Stimulated activated CD4-positive, alpha-beta T cell treated with anti-CD3 and anti-CD28 coated beads, Interleukin-1b, Interleukin-23, amount 100 ng/mL, for 24 hours (primary cell): ENCODE data around the gene ALX4.

ENCODE experiments used
- DNase-seq, 4 experiments: peaks; one replicate each; pipeline ENCODE4 v3.0.0-alpha.2; 2020; ENCODE audit warnings: low read depth in 4 of 4, low spot score in 1 of 4

Gene ALX4

GRCh38 chr11:44316659-44317240 is 6.8 kb upstream of the ALX4 start:
- no peak for DNase-seq

- no peak for DNase-seq
Observed at GRCh38 chr11:44315947-44316658, 6.2 kb upstream of the ALX4 start.

GRCh38 chr11:44314733-44315132 is 4.8 kb upstream of the ALX4 start:
- DNase-seq, result no peak

- no peak for DNase-seq
Observed at GRCh38 chr11:44313761-44314489, 4.0 kb upstream of the ALX4 start.

GRCh38 chr11:44312876-44313275 is 2.9 kb upstream of the ALX4 start:
- DNase-seq, result no peak

- no peak for DNase-seq
Observed at GRCh38 chr11:44311339-44312261, 1.7 kb upstream of the ALX4 start.

- DNase-seq, result no peak
Observed at GRCh38 chr11:44310463-44311272, 729 bp upstream of the ALX4 start.

GRCh38 chr11:44310206-44310462 is 195 bp upstream of the ALX4 start:
- DNase-seq, result no peak

GRCh38 chr11:44308923-44309477 is 939 bp downstream of the ALX4 start:
- no peak for DNase-seq

GRCh38 chr11:44308256-44308922 is 1.6 kb downstream of the ALX4 start:
- no peak for DNase-seq

- no peak for DNase-seq
Observed at GRCh38 chr11:44307340-44308099, 2.4 kb downstream of the ALX4 start.

- no peak for DNase-seq
Observed at GRCh38 chr11:44306918-44307244, 3.1 kb downstream of the ALX4 start.

- no peak for DNase-seq
Observed at GRCh38 chr11:44306052-44306917, 3.7 kb downstream of the ALX4 start.

GRCh38 chr11:44305470-44306051 is 4.4 kb downstream of the ALX4 start:
- DNase-seq, result no peak

GRCh38 chr11:44305026-44305469 is 4.9 kb downstream of the ALX4 start:
- DNase-seq, result no peak

- no peak for DNase-seq
Observed at GRCh38 chr11:44304091-44305025, 5.6 kb downstream of the ALX4 start.

- DNase-seq, result no peak
Observed at GRCh38 chr11:44303401-44303938, 6.5 kb downstream of the ALX4 start.
